ENCODE measurements around the gene COQ10B. TPM values are rescaled to one million over a fixed set of nuclear protein-coding genes. Genes with fewer than 3 reads are reported as not detected.

COQ10B gene
- total and polyA plus RNA-seq, 4 donors, result 12.0 to 22.1 (median 16.5) TPM

GRCh38 chr2:197445746-197446145, 7.6 kb upstream of the COQ10B start:
- no peaks in the 10 kb centered on the region for H3K36me3 ChIP-seq (ENCODE audit: control insufficient read depth in 4 of 4, insufficient read depth in 3 of 4, low read depth in 1 of 4, low read length in 3 of 4)
- H3K9ac ChIP-seq (ENCODE audit: low read depth in 1 of 2, low read length in 2 of 2), result no peak overlapping the region
- no peaks in the 10 kb centered on the region for H3K9me3 ChIP-seq (ENCODE audit: control insufficient read depth in 4 of 4, low read length in 3 of 4)
- no peak overlapping the region for H3K4me3 ChIP-seq (ENCODE audit: low read depth in 1 of 3, low read length in 3 of 3)
- H3K27ac ChIP-seq (ENCODE audit: low read depth in 1 of 2, low read length in 2 of 2), result no peak overlapping the region
- WGBS, result 84% methylated on average over 1 of the region's 1 CpG
- DNase-seq (ENCODE audit: low spot score), result no peak
- no peak for TF ChIP-seq RAD21 (IDR thresholded peaks at IDR 0.05)
- no peak for TF ChIP-seq FOXA1 (IDR thresholded peaks at IDR 0.05)
- TF ChIP-seq MAX (IDR thresholded peaks at IDR 0.05), result no peak
- no peak for TF ChIP-seq NR2F2 (IDR thresholded peaks at IDR 0.05)
- TF ChIP-seq SP1 (IDR thresholded peaks at IDR 0.05), result no peak
- TF ChIP-seq JUND (IDR thresholded peaks at IDR 0.05), result no peak
- no peak for TF ChIP-seq HNF4A (conservative IDR thresholded peaks at IDR 0.05)
- TF ChIP-seq ATF3 (IDR thresholded peaks at IDR 0.05), result no peak
- no peak for TF ChIP-seq HNF4G (IDR thresholded peaks at IDR 0.05)
- TF ChIP-seq YY1 (IDR thresholded peaks at IDR 0.05), result no peak
- no peak for TF ChIP-seq ZBTB33 (IDR thresholded peaks at IDR 0.05)
- no peak for TF ChIP-seq CTCF (IDR thresholded peaks at IDR 0.05; ENCODE audit: low read depth, low read length, missing input control)
- H3K4me1 ChIP-seq (ENCODE audit: control insufficient read depth in 4 of 4, insufficient read depth in 4 of 4, low read length in 3 of 4), result peaks cover 0 to 2% (median 0%) of the 10 kb centered on the region in 4 donors
- H3K27me3 ChIP-seq (ENCODE audit: control insufficient read depth in 4 of 4, insufficient read depth in 4 of 4, low read length in 3 of 4), result no peaks in the 10 kb centered on the region

GRCh38 chr2:197446844-197447243, 6.5 kb upstream of the COQ10B start:
- H3K4me3 ChIP-seq (ENCODE audit: low read depth in 1 of 3, low read length in 3 of 3), result no peak overlapping the region
- no peaks in the 10 kb centered on the region for H3K36me3 ChIP-seq (ENCODE audit: control insufficient read depth in 4 of 4, insufficient read depth in 3 of 4, low read depth in 1 of 4, low read length in 3 of 4)
- H3K9ac ChIP-seq (ENCODE audit: low read depth in 1 of 2, low read length in 2 of 2), result no peak overlapping the region
- H3K9me3 ChIP-seq (ENCODE audit: control insufficient read depth in 4 of 4, low read length in 3 of 4), result no peaks in the 10 kb centered on the region
- H3K27me3 ChIP-seq (ENCODE audit: control insufficient read depth in 4 of 4, insufficient read depth in 4 of 4, low read length in 3 of 4), result no peaks in the 10 kb centered on the region
- H3K4me1 ChIP-seq (ENCODE audit: control insufficient read depth in 4 of 4, insufficient read depth in 4 of 4, low read length in 3 of 4), result peaks cover 0 to 2% (median 1%) of the 10 kb centered on the region in 4 donors
- no peak for TF ChIP-seq FOXA2 (IDR thresholded peaks at IDR 0.05)
- no peak for TF ChIP-seq ATF3 (IDR thresholded peaks at IDR 0.05)
- TF ChIP-seq ZBTB33 (IDR thresholded peaks at IDR 0.05), result no peak
- no peak for TF ChIP-seq CTCF (IDR thresholded peaks at IDR 0.05; ENCODE audit: low read depth, low read length, missing input control)
- TF ChIP-seq RAD21 (IDR thresholded peaks at IDR 0.05), result no peak
- no peak for TF ChIP-seq EGR1 (IDR thresholded peaks at IDR 0.05; ENCODE audit: low read depth in 2 of 2)
- no peak for TF ChIP-seq SP1 (IDR thresholded peaks at IDR 0.05)
- no peak for TF ChIP-seq REST (IDR thresholded peaks at IDR 0.05)
- TF ChIP-seq FOXA1 (IDR thresholded peaks at IDR 0.05), result no peak
- TF ChIP-seq GABPA (IDR thresholded peaks at IDR 0.05 in 1 of 2, conservative IDR thresholded peaks at IDR 0.05 in 1 of 2), result no peak
- H3K27ac ChIP-seq (ENCODE audit: low read depth in 1 of 2, low read length in 2 of 2), result no peak overlapping the region
- no peak for DNase-seq (ENCODE audit: low spot score)
